HEK293T (cell line): ENCODE measurements around the gene CACNA1C.

Experiments
- FOXA1 ChIP-seq: fragments of 450-650 bp; IDR thresholded peaks from 2 replicates; pipeline ENCODE4 v1.6.1; 2016; ENCODE audit warnings: mild to moderate bottlenecking
- HDGF ChIP-seq: fragments of 450-650 bp; IDR thresholded peaks from 2 replicates; pipeline ENCODE4 v1.6.1; 2017; ENCODE audit warnings: antibody characterized with exemption, borderline replicate concordance
- LEF1 ChIP-seq: fragments of 450-650 bp; IDR thresholded peaks from 2 replicates; pipeline ENCODE4 v1.6.1; 2017; ENCODE audit warnings: mild to moderate bottlenecking, borderline replicate concordance
- SUZ12 ChIP-seq: fragments of 450-650 bp; IDR thresholded peaks from 2 replicates; pipeline ENCODE4 v1.6.1; 2016; ENCODE audit warnings: mild to moderate bottlenecking
- TARDBP ChIP-seq: fragments of 450-650 bp; IDR thresholded peaks from 2 replicates; pipeline ENCODE4 v1.6.1; 2016

GRCh38 chr12:2092890-2093289 lies 40.1 kb downstream of the CACNA1C start:
- TF ChIP-seq SUZ12 (no peak), LEF1 (no peak), HDGF (no peak), FOXA1 (no peak), TARDBP (no peak)
